Stimulated activated CD4-positive, alpha-beta T cell treated with anti-CD3 and anti-CD28 coated beads, TNF-alpha, amount 100 ng/mL, for 4 hours (primary cell): ENCODE measurements around the gene RIMS4.

Experiments
- DNase-seq, 3 experiments: peaks; one replicate each; pipeline ENCODE4 v3.0.0-alpha.2; 2020; ENCODE audit warnings: low read depth in 3 of 3

Gene RIMS4

DNA sequence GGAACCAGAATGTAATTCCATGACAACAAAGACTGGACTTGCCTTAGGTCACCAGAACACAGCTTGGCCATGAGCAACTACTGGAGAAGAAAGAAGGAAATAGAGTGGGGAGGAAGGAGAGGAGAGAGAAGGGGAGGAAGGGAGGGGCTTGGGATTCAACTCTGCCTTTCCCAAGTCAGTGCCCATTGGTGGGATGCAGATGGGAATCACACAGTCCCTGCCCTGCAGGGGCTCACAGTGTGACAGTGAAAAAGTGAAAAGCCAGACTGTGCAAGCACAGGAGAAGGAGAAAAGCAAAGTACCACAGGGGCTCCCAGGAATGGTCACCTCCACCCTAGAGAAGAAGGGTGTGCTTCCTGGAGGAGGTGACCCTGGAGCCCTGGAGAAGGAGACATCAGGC, 14.0 kb downstream of the RIMS4 start:
- no peak for DNase-seq

DNA sequence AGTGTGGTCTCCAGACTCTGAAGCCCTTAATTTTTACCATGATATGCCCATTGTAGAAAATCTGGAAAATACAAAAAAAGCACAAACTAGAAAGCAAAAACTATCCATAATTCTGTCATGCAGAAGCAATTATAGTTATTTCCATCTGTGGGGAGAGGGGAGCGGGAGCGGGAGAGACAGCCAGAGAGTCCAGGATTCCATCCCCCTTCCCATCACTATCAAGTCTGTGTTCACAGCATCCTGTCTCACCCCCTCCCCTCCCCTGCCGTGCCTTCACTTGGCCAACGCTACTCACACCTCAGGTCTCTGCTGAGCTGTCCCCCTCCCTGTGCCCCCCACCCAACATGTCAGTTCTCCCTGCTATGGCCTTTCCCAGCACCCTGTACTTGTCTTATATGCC, 14.5 kb downstream of the RIMS4 start:
- no peak for DNase-seq

DNA sequence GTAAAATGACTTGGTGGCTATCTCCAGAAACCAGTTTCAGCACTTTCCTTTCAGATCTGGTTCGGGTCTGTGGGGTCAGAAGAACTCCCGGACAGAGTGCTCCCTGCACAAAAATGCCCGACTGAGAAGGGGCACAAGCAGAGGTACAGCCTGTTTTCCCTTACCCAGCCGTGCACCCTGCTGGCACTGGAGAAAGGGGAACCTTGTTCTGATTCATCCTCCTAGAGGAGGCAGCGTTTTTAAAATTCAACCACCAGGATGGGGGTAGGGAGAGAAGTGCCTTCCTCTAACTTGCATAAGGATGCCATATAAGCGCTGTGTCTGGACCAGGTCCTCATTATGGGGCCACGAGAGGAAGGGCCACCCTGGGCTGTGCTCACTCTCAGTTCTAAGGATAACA, 17.6 kb downstream of the RIMS4 start:
- no peak for DNase-seq

DNA sequence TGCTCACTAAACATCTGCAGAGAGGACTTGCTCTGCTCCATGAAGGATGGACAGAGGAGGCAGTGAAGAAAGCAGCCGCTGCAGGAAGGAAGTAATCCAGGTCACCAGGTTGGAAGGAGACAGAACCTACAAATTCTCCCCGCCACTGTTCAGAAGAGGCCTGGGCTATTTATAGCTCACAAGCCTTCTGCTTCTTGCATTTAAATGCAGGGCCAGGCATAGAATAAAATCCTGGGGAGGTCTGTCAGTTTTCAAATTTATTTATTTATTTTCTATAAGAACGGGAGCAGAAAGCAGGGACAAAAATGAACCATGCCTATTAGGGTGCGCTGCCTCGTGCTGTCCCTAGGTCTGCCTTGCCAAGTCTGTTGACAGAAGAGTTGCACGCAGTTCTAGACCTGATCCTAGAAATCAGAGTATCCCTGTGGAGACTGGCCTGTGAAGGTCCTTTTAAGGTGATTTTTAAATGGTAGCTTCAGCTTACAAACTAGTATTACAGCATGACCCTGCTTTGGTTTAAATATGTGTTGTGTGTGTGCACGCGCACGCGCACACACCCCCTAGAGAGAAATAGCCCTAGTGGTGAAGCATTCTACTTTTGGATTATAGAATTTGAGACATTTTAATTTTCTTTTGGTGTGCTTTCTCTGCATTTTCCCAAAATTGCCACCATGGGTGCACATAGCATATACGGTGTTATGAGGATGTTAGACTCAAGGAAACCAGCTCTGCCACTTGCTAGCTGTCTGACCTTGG, 19.5 kb downstream of the RIMS4 start:
- DNase-seq = no peak

DNA sequence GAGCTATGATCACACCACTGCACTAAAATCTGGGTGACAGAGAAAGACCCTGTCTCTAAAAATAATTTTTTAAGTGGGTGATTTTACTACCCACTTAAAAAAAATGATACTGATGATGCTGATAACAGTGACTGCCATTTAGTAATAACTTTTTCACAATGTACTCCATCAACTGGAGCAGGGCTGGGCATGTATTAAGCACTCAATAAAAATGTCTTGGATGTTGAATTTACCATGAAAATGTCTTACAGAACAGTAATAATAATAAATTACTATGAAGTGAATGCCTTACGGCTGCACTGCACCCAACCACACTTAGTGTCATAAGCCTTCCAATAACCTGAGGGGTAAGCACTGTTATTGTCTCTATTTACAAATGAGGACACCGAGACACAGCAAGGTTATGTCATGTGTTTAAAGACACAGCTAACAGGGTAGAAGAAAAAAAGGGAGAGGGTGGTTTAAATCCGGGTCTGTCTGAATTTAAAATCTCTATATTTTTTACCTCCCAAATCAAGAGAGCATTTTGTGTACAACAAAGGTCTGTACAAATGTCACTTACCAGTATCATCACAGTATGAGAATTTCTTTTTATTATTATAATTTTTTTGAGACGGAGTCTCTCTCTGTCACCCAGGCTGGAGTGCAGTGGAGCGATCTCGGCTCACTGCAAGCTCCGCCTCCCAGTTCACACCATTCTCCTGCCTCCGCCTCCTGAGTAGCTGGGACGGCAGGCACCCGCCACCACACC, 21.5 kb downstream of the RIMS4 start:
- DNase-seq = no peak

DNA sequence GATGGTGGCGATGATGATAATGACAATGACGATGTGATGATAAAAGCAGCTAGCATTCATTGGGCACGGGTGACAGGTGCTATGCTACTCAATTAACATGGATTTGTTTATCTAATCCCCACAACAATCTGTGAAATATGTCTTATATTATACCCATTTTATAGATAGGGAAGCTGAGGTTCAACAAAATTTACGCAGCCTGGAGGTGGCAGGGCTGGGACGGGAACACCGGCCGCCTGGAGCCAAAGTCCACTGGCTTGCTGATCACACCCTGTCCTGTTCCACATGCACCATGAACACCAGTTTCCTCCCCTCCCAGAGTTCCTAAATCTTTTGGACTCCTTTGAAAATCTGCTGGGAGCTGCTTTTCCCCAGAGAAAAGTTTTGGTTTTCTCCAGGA, 23.0 kb downstream of the RIMS4 start:
- DNase-seq = no peak

DNA sequence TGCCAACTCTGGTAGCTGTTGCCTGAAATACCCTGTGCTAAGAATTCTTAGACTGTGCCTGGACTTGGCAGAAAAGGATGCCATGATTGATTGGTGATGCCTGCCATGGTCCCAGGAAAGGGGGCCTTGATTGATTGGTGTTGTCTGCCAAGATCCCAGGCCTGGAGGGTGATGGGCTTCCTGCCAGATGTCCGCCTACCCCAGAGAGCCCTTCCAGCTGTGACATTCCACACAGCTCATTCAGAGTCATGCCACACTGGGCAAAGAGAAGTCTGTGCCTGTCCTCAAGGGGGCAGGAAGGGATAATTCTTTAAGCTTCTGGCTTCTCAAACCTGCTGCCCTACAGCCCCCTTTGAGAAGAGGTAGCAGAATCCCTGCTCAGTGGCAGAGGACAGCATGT, 24.6 kb downstream of the RIMS4 start:
- DNase-seq = no peak

DNA sequence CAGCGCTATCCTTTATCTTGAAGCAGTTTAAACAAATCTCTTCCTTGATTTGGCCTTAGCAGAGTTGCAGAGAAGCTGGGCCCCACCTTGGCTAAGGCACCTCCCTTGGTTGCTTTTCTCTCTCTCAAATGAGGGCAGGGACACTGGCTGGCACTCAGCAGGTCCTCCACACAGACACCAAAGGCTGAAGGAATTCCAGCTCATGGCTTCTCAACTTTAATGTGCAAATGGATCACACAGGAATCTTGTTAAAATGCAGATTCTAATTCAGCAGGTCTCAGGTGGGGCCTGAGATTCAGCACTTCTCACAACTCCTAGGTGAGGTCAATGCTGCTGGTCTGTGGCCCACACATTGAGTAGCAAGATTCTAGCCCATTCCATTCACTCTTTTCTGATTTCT, 25.7 kb downstream of the RIMS4 start:
- no peak for DNase-seq

DNA sequence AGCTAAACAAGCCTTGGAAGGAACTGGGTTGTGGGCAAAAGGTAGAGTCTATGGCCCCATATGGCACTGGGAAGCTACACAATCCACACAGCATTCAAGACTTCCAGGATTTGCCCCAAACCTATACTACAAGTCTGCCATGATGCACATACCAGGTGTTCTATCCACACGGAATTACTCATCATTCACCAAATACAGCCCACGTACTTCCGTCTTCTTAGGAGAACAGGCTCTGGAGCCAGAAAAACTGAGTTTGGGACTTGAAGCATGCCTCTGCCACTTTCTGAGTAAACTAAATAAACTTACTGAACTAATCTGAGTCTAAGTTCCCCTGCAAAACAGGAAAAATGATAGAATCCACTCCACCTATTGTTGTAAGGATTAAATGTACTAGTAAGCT, 28.6 kb downstream of the RIMS4 start:
- no peak for DNase-seq

DNA sequence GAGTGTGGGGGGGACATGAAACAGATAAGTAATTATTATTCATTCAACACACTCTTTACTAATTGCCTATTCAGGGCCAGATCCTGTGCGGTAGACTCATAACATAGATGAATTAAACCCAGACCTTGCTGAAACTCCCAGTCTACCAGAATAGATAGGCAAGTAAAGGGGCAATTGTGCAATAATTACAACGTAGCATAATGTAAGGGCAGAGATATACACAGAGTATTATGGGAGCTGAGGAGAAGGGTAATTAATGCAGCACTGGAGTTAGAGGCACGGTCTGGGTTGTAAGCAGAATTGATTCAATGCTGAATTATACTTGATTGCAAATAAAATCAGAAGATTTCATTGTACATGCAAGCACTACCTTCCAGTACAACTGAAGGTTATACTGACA, 29.2 kb downstream of the RIMS4 start:
- DNase-seq = no peak

DNA sequence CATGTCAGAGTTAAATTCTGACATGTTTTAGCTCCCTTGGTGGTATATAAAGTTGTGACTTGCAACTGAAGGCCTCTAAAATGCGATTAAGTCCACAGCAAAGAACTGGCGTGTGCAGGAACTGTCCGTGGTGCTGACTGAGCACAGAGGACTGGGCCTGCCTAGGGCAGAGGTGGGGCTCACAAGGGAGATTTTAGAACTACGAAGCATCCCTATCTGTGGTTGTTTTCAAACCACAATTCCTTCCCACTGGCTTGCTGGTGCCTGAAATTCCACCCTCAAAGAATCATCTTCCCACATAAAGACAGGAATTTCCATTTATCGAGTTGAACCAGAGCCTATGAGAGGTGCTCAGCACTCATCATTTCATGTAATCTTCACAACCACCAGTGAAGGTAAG, 30.1 kb downstream of the RIMS4 start:
- no peak for DNase-seq

DNA sequence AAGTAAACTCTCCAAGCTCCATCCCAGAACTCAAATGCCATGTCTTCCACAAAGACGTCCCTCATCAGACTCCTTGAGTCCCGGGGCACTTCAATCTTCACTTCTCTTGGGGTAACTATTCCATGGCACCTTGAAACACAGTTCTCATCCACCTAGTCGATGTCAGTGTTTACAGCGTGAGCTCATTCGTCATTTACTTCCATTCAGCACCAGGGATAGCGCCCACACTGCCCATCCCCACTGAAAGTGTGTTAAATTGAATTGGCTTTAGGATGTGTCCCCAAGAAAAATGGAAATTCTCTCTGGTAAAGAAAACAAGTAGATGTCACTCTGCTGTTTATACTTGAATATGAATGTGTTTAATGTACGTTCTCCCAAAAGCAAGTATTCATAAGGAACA, 33.4 kb downstream of the RIMS4 start:
- DNase-seq = no peak

DNA sequence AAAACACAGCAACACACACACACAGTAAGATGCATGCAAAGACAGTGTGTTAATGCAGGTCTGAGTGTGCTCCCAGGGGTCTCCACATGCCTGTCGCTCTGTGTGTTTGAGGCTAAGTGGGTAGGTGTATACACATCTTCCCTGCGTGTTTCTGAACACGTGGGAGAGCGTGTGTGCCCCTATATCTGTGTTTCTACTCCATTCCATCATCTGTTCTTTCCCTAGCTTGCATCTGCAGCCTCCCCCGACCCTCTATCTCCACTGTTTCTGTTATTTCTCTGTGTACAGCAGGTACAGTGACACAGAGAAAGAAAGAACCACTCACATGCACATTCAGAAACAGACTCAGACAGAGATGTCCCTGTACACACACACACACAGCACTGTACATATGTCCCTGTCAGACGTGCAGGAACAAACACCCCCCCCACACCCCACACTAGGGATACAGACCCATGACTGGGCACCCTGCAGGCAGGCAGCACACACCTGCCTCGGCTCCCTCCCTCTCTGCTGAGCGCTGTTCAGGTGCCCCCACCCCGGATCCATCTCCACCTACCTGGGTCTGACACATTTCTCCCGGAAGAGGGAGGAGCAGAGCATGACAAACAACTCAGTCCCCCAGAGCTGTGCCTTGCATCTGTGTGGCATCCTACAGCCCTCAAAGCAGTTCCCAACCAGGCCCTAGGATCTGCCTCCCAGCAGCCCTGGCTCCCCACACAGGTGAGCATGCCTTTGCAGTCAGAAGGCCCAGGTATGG, 37.1 kb downstream of the RIMS4 start:
- no peak for DNase-seq

DNA sequence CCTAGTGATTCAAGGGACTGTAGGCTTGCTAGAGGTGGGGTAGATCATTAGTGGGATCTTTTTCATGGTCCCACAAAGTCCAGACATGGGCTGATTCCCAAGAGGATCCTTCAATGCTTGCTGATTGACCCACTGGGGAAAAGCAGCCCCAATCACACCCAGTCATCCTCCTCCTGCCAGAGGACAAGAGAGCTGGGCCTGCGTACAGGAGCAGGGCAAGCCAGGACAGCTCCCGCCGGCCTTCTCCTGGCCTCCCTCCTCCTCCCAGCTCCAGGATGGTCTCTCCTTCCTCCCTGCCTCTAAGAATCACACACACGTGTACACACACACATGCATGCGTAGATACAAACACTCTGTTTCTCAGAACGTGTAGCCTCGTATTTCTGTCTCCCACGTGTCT, 37.7 kb downstream of the RIMS4 start:
- no peak for DNase-seq

DNA sequence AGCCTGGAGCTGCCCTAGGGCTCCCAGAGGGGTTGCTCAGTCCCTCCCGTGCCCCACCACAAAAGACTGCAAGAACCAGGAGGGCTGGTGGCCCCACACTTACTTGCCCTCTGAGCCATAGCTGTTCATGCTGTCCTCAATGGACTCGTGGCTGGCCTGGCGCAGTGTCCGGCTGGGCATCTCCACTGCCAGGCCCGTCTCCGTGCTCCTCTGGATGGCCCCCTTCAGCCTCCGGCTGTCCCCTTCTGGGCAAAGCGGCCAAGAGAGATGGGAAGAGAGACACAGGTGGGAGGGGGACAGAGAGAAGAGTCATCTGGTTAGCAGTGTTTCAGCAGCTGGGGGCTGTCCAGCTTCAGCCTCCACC, 39.2 kb downstream of the RIMS4 start:
- DNase-seq = no peak

DNA sequence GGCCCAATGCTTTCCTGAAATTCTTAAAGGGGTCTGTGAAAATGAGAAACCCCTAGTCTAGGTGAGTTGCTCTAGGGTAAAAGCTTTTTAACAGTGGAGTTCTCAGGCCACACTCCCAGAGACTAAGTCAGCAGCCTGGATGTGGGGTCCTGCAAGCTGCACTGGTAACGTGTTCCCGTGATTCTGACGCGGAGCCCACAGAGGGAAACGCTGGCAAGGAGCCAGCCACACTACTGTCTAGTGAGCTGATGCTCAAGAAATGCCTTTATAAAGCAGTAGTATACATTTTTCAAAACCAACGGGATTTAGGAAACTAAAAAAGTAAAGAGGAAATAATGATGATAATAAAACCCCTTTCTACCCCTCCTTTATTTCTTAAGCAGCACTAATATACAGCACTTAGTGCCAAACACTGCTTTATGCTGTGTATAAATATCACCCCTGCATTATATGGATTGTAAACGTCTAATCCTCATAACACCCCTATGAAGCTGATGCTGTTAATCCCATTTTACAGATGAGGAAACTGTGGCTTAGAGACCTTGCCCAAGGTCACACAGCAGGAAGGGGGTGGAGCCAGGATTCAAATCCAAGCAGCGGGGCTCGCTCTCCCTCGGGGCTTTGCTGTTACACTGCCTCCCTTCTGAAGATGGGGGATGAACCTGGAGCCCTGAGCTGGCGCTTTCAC, 39.7 kb downstream of the RIMS4 start:
- DNase-seq = no peak

DNA sequence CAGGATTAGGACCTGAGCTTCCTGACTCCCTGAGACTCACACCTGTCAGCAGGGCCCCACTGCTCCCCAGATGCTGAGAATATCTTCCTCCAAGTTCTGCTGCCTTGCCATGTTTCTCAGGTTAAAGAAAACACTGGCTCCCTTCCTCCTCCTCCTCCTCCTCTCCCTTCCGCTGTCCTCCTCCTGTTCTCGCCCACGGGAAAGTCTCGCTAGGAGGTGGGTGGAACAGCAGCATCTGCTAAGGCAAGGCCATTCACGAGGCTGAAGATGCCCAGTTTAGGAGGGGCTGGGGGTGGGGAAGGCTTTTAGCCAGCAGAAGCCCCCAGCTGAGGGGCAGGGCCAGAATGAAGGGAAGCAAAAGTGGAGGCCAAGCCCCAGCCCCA, 40.9 kb downstream of the RIMS4 start:
- no peak for DNase-seq

DNA sequence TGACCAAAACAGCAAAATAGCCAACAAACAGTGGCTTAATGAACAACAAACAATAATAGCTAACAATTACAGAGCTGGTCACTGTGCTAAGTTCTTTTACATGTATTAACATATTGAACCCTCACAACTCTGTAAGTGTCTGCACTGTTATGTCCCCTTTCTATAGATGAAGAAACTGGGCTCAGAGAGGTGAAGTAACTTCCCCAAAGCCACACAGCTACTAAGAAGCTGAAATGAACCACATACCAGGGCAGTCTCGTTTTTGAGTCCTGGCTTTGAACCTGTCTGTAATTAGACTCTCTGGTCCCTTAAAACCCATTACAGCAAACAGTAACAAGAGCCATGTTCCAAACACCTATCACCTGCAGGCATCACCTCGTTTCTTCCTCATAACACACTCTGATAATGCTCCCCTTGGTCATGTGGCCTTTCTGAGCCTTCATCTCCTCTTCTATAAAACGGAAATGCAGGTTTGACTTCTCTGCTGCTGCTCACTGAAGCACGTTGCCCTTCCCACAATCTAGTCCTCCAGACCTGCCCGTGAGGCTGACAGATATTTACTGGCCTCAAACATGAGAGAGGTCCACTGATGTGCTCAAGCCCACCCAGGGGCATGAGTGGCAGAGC, 41.4 kb downstream of the RIMS4 start:
- no peak for DNase-seq

DNA sequence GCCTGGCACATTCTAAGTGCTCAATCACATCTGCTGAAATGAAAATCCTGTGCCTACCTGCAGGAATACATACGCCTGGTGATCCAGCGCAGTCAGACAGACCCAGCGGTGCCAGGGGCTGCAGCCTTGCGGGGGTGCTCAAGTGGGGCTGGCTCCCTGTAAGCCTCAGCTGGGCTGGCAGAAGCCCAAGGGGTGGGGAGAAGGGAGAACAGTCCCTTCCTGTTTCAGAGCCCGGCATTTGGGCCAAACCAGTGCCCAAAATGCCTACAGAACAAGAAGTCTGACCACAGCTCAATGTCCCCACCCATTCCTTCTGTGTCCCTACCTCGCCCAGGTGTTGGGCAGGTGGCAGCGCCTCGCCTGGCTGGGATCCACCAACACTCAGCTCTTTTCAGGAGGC, 42.1 kb downstream of the RIMS4 start:
- no peak for DNase-seq

DNA sequence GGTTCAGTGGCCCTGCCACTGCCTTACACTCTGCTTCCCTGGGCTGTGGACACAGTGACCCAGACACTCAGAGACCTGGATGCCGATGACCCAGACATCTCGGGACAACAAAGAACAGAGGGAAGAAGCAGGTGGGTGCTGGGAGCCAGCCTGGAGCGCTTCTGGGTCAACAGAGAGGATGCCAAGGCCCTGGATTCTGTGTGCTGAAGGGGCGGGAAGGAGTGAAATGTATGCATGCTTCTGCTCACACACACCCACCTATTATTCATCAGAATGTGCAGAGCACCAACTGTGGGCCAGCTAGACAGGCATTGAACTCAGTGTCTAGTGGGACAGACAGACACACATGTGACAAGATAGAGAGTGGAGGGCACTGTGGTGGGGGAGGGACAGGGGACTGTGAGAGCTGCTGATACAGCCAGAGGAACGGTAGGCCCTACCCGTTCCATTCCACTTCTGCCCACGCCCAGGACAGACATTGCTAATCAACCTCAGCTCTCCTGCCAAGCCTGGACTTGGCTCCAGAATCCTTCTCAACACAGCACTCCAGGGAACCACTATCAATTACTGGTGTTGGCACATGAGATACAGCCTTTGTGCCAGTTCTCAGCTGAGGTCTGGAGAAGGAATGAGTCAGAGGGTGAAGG, 44.5 kb downstream of the RIMS4 start:
- DNase-seq = no peak

DNA sequence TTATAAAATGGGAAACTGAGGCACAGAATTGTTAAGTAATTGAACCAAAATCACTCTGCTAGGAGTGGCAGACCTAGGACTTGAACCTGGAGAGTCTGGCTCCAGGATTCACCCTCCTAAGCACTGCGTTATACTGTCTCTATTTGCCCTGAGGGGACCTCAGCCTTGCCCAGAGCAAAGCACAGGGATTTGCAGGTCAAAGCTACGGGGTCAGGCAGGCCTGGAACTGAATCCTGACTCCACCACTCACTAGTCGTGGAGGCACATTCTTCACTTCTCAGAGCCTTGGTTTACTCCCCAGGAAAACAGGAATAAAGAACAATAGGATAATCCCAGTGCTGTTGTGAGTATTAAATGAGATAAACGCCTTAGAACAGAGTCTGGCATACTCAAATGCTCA, 45.3 kb downstream of the RIMS4 start:
- no peak for DNase-seq
